OCI-M1 (cell line): ENCODE measurements around the gene MRPS10.
A peak's percentile ranks its signal among the peaks of the same experiment; 100 is the strongest.
"Not testable (repeated sequence)": the region's sequence is repeated elsewhere in the genome, so short reads cannot be mapped to it uniquely, and the experiment has no call there.

Experiments used
- DNase-seq: peaks from one replicate; lab custom pipeline; 2025; lab: John Stamatoyannopoulos, UW

The MRPS10 gene

GRCh38 chr6:42176981-42177380 lies 40.7 kb downstream of the MRPS10 start:
- DNase-seq = no peak

GRCh38 chr6:42175860-42176259 lies 41.8 kb downstream of the MRPS10 start:
- DNase-seq = no peak

DNA sequence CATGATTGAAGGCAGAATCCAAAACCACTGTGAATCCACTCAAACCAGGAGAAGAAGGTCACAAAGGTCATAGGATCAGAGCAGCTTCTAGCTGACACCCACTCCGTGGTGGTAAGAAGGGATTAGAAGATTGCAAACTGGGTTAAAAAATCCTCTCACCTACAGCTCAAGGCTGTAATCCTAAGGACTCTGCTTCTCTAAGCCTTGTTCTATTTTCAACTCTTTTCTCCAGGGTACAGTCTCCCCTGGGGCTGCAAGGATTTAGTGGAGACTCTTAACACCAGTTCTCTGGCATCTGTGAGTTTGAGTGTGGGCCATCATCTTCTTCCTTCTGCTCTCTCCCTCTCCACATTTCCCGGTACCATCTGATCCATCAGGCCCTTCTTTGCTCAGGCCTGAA lies 44.6 kb downstream of the MRPS10 start, which contains the start of gene GUCA1A:
Gene GUCA1A, plus strand, starts transcription at position 264 of the 400 bp plus-strand sequence. CDS start 250 bp downstream, outside the sequence.
- no peak for DNase-seq

DNA sequence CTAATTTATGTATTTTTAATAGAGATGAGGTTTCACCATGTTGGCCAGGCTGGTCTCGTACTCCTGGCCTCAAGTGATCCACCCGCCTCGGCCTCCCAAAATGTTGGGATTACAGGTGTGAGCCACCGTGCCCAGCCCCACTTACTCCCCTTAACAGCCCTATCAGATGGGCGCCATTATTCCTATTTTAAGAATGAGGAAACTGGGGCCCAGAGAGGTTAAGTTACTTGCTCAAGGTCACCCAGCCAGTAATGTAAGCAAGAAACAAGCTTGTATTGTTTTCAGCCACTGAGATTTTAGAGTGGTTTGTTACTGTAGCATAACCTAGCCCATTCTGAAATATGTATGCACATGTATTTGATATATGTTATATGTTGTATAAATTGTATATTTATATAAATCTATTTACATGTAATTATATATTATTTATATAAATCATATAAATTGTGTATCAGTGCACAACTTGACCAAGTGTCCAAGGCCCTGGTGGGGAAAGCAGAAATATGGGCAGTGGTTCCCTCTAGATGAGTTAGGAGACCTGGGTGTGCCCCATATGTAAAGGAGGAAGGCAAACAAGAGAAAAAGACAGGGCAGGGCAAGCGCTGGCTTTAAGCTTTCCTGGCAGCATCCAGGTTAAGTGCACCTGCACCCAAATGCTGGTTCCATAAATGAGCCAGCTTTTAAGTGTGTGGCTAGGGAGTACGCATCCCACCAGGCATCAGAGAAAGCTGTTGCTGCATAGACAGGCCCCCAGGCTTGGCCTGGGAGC lies 45.7 kb downstream of the MRPS10 start:
- DNase-seq = no peak

- not testable (repeated sequence) for DNase-seq
These were observed 47.9 kb downstream of the MRPS10 start for GRCh38 chr6:42169780-42170179.

DNA sequence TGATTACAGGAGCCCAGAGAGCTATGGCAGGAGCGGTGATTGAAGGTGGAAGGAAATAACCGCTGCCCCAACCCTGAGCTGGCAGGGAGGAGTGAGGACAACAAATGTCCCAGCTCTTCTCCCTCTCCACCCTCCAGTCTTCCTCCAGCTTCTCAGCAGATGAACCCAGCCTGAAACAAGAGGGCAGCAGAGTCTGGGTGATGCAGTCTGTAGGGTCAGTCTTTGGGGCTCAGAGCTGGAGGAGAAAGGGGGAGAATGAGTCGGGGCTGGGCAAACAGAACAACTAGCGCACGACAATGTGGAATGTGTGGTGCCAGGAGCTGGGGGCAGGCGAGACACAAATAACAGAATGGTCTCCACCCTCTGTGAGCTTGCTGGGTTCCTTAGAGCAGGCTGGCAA lies 49.0 kb downstream of the MRPS10 start:
- DNase-seq = no peak

DNA sequence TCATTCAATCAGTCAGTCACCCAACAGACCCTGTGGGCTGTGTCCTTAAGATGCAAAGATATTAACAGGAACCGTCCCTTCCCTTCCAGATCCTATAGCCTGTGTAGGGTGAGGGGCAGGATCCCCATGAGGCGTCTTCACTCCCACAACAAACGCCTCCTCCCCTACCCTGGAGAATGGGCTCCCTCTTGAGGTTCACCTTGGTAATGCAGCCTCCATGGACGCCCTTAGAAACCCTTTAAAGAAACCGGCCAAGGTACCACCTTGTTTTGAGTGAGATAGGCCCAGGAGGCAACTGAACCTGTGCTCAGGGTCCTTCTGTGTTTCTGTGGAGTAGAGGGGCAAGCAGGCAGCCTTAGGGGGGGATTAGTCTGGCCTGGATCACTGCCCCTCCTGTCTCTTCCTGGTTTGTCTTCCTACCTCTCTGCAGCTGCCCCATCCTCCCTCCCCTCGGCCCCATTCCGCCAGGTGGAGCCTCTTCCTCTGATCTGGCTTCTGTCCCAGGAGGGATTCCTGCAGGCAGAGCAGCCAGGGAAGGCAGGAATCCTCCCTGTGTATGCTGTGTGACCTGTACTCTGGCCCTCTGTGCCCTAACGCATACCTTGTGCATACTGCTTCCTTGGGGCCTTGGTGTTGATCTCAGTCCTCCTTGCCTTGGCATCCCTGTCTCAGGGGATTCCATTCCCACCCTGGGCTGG lies 51.1 kb downstream of the MRPS10 start:
- peak; percentile 95 for DNase-seq

DNA sequence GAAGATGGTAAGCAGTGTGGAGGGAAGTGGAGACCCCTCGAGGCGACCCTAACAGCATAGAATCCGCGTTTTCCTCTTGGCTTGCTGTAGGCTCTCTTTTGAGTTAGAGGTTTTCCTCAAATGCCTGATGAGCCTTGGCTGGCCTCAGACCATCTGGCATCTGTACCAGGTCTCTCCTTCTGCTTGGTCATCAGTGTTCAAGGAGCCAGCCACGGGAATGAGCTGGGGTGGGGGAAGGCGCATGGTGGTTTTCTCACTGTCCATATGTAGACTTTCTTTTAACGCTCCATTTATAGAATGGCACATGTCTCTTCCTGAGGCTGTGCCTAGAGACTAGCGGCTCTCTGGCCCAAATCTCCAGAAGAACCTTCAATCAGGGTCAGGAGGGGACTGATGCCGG lies 52.6 kb downstream of the MRPS10 start:
- no peak for DNase-seq

- no peak for DNase-seq
These were observed 53.7 kb downstream of the MRPS10 start for GRCh38 chr6:42163981-42164380.

GRCh38 chr6:42162812-42163211 lies 54.8 kb downstream of the MRPS10 start:
- no peak for DNase-seq

GRCh38 chr6:42162384-42162783 lies 55.3 kb downstream of the MRPS10 start:
- DNase-seq = no peak

GRCh38 chr6:42159431-42160024 lies 58.1 kb downstream of the MRPS10 start:
- no peak for DNase-seq

- DNase-seq = no peak
These were observed 59.0 kb downstream of the MRPS10 start for GRCh38 chr6:42158631-42159030.

- DNase-seq = no peak
These were observed 59.6 kb downstream of the MRPS10 start for GRCh38 chr6:42158011-42158410.
